Head of caudate nucleus (tissue), 42 donors: ENCODE data around the gene CGB1.

Experiments used
- DNase-seq, 42 donors: peaks; one replicate each; pipeline versions ENCODE4 v3.0.0 to v3.0.0-alpha.2; 2020 to 2021; ENCODE audit warnings: mixed read lengths in 7 of 42
- intact Hi-C: fragments of 100-400 bp; cut with DNase I; formaldehyde crosslinking; loops from one replicate; pipeline ENCODE4 v1.15.0; 2022

Gene CGB1

DNA sequence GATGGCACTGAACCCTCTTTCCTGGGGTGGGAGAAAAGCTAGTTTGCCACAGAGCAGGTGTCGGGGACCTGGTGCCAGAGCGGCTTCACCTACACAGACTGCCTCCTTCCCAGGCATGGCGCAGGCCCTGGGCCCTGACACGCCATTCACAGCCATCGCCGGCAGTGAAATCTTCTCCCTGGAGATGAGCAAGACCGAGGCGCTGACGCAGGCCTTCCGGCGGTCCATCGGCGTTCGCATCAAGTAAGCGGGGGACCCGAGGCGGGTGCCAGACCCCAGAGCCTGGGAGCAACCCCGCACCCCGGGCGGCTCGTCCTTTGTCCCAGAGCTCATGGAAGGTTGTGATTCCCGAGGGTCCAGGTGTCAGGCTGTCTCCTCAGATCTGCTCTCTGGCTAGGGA is 29.8 kb downstream of the CGB1 start:
- intact Hi-C loops: no loop called here
- DNase-seq: no peak

DNA sequence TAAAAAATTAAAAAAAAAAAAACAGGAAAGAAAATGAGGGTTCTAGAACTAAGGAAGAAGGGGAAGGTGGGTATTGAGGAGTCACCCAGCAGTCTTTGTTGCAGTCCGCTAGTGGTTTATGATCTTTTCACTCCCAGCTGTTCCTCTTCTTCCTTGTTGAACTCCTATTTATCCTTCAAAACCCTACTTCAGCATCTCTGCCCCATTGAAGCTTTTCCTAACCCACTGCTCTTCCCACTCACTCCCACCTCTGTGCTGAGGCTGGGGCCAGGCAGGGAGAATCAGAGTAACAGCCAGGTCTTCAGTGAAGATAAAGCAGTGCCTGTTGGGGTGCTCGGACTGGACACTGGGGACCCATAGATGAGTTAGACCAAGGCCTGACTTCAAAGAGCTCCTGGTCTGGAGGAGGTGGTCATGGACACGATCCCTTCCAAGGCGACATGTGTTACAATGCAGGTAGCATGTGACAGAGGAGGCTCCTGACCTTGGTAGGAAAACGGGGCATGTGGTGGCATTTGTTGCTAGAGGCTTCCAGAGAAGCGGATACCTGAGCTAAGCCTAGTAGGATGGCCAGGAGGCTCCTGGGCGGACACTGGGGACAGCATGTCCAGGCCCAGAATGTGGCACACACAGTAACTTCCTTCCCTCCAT is 31.6 kb downstream of the CGB1 start:
- no peak for DNase-seq
- intact Hi-C loops: no loop called here

DNA sequence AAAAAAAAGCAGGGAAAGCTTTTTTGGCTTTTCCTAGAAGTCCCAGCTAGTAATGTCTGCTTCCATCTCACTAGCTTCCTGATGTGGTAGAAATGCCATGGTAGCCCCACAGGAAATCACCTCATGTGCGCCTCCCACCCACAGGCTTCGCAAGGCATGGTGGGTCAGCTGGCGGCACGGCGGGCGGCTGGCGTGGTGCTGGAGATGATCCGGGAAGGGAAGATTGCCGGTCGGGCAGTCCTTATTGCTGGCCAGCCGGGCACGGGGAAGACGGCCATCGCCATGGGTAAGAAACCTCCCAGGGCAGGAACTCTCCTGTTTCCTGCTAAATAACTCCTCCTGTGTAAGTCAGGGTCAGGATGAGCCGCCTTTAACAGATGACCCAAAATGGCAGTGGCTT is 32.6 kb downstream of the CGB1 start:
- intact Hi-C loops: no loop called here
- no peak for DNase-seq

DNA sequence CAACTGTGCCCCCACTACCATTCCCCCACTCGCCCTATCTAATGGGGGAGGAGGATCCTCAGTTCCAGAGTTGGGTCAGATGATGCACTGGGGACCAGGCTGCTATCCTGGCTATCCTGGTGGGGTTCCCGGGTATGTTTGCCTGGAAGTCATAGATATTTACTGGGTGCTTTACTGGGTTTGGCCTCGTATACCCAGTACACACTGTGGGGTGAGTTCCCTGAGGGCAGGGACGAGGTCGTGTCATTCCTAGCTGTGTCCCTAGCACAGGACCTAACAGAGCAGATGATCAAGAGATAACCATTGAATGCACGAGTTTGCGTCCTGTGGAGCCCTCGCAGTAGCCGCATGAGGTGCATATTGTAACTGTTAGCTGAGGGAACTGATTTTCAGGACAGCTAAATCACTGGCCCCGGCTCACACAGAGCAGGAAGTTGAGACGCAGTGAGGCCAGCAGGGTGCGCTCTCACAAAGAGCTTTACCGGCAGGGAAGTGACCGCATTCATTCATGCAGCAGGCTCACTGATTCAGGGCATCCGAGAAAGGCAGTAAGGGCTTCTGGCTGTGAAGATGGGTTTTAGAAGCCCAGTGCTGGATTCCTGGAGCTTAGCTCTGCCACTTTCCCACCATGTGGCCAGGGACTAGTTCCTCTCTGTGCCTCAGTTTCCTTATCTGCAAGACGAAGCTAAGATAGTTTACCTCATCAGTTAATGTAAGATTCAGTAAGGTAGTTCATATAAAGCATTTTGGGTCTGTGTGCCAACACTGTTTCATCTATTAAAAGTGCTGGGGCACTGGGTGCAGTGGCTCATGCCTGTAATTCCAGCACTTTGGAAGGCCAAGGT is 37.0 kb downstream of the CGB1 start:
- intact Hi-C loops: no loop called here
- peak in 35 of 42 donors; percentile 12 to 71 (median 49) for DNase-seq

DNA sequence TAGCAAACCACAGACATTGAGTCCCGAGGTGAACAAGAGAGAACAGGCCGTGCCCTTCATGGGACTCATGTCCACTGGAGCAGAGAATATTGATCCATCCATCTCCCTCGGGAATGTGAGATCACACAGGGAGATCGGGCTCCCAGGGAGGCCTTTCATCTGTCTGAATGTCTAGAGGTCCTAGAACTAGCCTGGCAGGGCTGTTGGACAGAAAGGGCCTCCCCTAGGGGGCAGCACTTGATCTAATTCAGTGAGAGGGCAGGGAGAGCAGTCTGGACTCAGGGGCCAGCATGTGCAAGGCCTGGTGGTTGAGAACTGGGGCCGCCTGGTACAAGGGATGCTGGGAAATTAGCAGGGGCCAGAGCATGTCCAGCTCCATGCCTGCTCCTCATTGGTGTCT is 38.7 kb downstream of the CGB1 start:
- peak in 13 of 42 donors; percentile 18 to 50 (median 39) for DNase-seq

DNA sequence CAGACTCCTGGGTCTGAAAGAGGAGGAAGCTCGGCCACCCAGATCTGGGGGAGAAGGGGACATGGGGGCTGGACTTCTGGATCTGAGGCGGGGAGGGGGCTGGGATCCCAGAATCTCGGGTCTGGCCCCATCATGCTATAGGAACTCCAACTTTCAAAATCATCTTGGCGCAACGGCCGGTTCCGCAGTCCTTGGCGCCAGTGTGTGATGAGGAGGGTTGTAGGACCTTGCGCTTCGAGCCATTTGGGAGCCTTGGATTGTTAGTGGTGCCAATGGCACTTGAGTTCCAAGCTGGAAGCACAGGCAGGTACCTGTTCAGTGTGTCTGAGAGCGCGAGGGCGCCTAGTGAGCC is 42.7 kb downstream of the CGB1 start:
- DNase-seq: peak in 5 of 42 donors; percentile 12 to 36 (median 22)
- intact Hi-C loops: no loop called here

More for the DNA sequence above, 38.7 kb downstream of the CGB1 start:
- intact Hi-C loops: no loop called here

DNA sequence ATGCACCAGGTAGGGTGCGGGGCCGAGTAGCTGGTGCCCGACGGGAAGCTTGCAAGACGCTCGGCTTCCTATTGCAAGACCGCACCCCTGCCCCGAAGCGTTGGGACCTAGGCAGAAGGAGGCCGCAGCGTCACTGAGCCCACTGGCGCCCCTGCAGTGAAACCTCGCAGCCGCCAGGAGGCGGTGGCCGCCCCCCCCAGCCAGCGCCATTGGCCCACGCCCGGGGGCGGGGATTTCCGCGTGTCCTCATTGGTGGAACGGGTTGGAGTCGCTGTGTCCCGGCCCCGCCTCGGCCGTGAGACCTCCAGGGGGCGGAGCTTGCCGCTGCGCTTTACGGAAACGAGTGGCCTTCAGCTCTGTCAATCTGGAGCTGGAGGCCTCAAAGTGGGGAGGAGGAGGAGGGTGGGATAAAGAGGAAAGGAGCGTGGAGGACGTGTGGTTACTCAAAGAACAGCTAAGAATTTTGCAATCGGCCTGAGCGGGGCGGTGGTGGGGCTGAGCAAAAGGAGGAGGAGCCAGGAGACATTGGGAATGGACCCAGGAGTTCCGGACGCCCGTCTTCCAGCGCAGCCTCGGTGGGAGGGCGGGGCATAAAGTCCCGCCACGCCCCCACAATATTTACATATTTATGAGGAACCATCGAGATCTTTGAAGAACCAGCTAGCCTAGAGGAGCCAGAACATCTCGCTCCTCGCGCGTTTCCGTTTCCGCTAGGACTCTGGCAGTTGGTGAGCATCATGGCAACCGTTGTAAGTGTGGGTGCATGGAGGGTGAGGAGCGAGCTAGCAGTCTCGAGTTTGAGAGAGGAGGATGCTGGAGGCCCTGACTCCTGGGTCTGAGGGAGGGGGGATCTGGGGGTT is 43.3 kb downstream of the CGB1 start, which contains the start of the genes GYS1 and RUVBL2:
GYS1 (minus strand) TSS at position 135 of the 860 bp plus-strand sequence. CDS start 197 bp downstream, outside the sequence.
RUVBL2 (plus strand) TSS at position 713 of the 860 bp plus-strand sequence; CDS start at position 738, 25 bp downstream.
- peak; percentile 98 to 100 (median 100) for DNase-seq
- intact Hi-C loops: no loop called here

DNA sequence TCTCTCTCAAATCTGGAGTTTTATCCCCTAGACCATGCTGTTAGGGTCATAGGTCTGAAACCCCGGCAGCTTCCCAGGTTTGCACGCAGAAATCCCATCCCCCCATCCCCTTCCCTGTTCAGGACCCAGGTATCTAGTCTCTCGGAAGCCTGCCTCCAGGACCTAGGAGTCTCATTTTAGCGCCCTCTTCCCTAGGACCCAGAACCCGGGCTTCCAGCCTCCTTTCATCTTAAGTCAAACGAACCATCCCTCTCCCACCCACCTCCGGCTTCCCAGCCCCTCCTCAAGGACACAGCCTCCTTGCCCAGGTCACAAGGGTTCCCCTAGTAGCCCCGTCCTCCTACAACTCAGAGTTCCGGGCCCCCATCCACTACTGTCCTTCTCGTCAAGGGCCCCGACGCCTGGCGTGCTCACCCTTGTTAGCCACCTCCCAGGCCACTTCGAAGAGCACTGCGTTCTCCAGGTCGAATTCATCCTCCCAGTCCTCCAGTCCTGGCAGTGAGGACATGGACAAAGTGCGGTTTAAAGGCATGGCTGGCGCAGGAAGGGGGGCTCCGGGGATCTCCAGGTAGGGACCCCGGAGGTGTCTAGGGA is 44.0 kb downstream of the CGB1 start:
- intact Hi-C loops: no loop called here
- DNase-seq: peak in 24 of 42 donors; percentile 8 to 53 (median 28)

DNA sequence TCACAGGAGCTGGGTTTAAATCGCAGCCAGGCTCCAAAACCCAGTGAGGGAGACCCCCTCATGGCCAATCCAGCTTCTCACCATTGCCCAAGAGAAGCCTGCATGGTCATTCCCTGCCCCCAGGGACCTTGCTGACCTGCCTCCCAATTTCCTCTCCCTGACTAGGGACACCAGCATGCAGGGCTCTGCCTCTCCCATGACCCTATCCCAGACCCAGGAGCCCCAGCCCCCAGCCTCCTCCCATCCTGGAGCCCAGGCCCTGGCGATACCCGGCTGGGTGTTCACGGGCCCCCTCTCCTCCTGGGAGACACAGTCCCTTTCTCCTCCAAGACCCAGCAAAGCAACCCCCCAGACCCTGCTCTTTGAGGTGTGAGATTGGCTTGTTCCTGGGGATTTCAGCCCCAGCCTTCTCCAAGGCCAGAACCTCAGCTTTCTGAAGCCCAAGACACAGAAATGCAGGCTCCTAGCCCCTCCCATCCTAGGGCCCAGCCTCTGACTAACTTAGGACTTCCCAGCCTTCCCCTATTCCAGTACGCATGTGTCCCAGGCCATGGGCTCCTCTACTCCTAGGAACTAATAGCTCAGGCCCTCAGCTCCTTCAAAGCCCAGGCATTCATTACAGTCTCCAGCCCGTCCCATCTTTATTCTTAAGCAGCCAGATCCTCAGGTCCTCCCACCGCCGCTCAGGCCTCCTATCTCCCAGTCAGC is 44.7 kb downstream of the CGB1 start:
- DNase-seq: peak in 30 of 42 donors; percentile 25 to 79 (median 42)
- intact Hi-C loops: no loop called here

DNA sequence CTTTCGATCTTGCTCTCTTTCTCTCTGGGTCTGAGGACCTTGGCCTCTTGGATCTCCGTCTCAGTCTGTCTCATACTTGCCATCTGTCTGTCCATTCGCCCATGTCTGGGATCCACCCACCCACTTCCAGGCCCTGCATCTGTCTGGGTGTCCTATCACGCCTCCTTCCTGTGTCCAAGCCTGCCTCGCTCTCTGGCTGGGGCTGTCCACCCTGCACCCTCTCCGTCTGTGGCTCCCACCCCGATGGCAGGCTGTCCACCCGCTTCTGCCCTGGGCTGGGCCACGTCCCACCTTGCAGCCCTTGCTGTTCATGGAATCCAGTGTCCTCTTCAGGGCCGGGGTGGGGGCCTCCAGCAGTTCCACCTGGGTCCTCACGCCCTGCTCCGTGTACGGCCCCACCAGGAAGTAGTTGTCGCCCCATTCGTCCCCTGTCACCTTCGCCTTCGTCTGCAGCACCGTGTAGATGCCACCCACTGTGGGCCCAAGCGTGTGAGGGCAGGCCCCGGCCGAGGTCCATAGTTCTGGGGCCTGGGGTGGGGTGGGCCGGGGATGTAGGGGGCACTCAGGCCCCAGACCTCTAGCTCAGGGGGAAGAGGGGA is 45.6 kb downstream of the CGB1 start:
- intact Hi-C loops: no loop called here
- no peak for DNase-seq

DNA sequence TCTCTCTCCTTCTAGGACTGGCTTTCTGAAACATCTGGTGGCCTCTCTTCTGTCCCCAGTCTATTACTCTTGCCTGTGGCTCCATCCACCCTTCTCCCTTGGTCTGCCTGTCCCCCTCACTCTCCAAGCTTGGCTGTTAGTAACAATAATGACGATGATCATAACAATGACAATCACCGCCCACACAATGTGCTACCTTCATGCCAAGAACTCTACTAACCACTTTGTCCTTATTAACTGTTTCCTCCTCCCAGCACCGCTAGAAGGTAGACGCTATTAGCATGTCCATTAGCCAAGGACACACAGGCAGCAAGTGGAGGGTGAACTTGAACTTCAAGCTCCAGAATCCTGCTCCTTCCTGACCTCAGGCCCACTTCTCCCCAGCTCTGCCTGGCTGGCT is 46.3 kb downstream of the CGB1 start:
- intact Hi-C loops: no loop called here
- no peak for DNase-seq

DNA sequence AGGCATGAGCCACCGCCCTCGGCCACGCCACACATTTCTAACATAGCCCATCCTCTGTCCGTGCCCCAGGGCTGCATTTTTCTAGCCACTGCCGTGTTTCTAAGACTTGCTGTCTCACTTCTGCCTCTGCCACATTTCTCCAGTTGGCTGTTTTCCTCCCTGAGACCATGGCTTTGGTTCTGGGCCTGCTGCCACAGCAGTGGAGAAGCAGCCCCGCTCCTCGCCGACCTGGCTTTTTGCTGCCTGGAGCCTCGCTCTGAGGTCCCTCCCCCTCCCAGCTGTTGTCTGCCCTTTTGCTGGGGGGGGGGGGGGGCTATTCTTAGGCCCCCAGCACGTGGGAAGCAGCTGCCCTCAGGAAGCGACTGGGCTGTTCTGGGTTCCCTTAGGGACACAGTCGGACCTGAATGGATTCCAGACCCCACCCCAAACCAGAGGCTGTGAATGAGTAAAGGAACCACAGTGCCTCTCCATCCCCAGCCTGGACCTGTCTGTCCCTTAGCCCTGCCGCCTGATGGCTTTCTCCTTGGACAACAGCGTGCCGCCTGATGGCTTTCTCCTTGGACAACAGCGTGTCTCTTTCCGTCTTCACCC is 46.9 kb downstream of the CGB1 start:
- intact Hi-C loops: no loop called here
- DNase-seq: peak in 9 of 42 donors; percentile 11 to 52 (median 28)

DNA sequence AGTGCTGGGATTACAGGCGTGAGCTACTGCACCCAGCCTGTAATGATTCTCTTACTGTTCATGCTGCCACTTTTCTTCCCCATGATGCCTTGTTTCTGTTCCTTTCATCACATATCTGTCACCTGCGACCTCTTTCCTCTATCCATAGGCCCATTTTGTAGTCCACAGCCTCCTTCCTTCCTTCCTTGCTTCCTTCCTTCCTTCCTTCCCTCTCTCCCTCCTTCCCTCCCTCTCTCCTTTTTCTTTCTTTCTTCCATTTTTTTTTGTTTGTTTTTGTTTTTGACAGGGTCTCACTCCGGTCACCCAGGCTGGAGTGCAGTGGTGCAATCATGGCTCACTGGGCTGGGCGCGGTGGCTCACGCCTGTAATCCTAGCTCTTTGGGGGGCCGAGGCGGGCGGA is 47.8 kb downstream of the CGB1 start:
- no peak for DNase-seq
- intact Hi-C loops: no loop called here

DNA sequence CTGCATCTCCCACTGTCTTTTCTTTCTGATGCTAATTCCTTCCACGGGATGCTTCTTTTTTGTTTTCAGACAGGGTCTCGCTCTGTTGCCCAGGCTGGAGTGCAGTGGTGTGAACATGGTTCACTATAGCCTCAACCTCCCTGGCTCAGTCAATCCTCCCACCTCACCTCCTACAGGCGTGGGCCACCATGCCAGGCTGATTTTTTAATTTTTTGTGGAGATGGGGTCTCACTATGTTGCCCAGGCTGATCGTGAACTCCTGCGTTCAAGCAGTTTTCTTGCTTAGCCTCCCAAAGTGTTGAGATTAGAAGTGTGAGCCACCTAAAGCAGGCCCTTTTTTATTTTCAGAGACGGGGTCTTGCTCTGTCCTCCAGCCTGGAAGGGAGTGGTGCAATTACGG is 48.4 kb downstream of the CGB1 start:
- intact Hi-C loops: no loop called here
- DNase-seq: no peak

DNA sequence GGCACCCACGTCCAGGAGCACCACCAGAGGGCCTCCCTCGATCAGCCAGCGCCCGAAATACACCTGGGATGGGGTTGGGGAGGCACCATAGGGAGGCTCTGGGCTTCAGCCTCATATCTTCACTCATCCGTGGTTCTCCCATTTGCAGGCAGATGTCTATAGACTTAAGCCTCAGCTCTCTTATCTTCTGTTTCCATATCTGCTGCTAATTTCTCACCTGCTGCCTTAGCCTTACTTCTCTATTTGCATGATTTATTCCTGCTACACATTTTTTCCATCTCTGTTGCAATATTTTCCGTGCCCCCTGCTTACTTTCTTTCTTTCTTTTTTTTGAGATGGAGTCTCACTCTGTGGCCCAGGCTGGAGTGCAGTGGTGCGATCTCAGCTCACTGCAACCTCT is 49.4 kb downstream of the CGB1 start:
- DNase-seq: no peak
- intact Hi-C loops: no loop called here

DNA sequence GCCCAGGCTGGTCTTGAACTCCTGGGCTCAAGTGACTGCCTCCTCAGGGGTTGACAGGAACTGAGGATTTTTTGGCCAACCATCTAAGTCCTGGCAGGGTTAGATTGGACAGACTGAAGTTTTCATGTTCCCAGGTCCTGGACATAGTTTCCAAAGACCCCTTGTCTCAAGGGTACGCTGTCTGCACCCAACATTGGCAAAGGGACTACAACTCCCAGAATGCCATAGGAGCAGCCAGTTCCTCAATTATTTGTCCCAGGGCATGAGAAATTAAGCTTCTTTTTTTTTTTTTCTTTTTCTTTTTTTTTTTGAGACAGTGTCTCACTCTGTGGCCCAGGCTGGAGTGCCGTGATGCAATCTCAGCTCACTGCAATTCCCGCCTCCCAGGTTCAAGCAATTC is 50.5 kb downstream of the CGB1 start:
- intact Hi-C loops: no loop called here
- DNase-seq: no peak

DNA sequence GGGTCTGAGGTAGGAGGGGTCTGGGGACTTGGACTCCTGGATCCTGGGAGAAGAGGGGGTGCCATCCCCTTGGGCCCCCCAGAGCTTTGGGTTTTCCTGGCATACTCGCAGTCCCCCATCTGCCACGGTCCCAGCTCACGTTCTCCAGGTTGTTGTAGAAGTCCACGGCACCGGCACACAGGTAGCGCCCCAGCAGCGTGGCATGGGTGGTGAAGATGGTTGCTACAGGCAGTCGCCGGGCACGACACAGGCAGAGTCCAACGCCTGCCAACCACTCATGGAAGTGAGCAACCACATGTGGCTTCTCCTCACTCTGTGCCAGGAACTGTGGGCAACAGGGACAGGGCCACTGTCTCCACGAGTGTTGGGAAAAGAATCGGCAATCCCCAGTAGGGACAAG is 51.0 kb downstream of the CGB1 start:
- no peak for DNase-seq
- intact Hi-C loops: no loop called here
